NCI-H187 (cell line): ENCODE data around the gene PPP1R15B.
"Not testable (repeated sequence)": the region's sequence is repeated elsewhere in the genome, so short reads cannot be mapped to it uniquely, and the experiment has no call there.

Experiments used
- DNase-seq, 2 experiments: peaks; one replicate each; lab custom pipeline; 2025; lab: John Stamatoyannopoulos, UW

Gene PPP1R15B

GRCh38 chr1:204443871-204444581 lies 32.4 kb upstream of the PPP1R15B start:
- no peak for DNase-seq

DNA sequence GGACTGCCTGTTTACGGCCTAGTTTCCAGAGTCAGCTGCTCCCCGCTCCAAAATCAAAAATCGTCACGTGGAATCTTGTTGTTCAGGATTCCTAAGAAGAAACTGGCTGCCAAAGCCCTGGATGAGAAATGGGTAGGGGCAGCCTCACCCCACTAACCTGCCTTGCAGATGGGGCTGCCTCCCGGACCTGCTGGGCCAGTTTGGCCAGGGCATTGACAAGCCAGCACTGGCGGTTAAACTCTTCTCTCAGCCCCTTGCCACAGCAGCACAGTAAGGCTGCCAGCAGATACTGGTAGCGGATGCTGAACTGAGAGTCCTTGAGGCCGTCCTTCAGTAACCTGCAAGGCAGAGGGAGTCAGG lies 31.6 kb upstream of the PPP1R15B start:
- DNase-seq: no peak

DNA sequence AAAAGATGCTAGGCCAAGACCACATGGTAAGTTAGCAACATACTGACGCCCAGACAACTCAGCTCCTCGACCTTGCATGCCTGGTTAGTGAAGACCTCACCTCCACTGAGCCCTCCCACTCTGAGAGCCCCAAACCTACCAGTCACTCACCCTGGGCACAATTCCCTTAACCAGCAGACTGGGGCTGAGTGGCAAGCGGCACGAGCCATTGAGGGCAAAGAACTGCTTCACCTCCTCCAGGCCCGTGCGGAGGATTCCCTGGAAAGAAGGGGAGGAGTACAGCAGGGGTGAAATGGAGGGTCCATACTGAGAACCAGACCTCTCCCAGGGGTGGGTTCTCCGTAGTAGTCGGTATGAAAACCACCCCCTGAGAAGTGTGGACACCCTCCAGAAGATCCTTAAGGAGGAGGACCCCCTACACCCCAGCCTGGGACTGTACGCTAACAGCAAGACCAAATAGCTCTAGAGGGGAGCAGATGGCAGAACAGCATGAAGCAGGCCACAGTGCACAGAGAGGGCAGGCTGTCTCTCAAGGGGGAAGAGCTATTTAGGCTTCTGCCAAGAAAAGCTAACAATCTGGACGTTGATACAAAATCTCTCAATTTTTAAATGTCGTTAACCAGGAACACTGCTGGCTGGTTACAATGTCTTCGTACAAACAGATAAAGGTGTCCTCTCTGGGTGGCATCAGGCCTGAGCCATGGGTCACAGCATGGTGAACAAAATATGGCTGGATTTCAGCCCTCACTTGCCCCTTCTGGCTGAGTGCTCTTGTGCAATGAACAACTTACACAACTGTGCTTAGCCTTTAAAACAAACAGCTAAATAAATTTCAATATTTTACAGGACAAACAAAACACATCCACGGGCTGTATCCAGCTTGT lies 31.0 kb upstream of the PPP1R15B start:
- DNase-seq: no peak

GRCh38 chr1:204441558-204441957 lies 29.9 kb upstream of the PPP1R15B start:
- DNase-seq: no peak

DNA sequence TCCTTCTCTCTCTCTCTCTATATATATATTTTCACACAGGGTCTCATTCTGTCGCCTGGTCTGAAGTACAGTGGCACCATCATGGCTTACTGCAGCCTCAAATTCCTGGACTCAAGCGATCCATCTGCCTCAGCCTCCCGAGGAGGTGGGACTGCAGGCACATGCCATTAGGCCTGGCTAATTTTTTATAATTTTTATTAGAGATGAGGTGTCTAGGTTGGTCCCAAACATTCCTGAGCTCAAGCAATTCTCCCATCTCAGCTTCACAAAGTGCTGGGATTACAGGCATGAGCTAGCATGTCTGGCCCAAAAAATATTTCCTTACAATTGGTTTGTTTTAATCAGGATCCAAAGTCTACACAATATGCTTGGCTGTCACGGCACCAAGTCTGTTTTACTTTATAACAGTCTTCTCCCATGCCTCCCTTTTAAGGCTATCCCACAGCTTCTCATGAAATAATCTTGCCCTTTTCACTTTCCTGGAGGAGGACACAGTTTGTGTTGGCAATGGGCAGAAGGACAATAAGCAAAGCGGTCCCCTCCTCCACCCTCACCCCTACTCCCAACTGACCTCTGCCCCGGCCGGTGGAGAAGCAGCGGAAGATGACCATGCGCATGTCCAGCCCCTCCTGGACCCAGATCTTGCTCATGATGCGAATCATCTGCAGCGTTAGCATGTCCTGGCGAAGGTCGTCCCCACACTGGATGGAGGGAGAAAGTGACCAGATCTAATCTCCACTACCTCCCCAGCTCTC lies 28.2 kb upstream of the PPP1R15B start:
- no peak for DNase-seq

DNA sequence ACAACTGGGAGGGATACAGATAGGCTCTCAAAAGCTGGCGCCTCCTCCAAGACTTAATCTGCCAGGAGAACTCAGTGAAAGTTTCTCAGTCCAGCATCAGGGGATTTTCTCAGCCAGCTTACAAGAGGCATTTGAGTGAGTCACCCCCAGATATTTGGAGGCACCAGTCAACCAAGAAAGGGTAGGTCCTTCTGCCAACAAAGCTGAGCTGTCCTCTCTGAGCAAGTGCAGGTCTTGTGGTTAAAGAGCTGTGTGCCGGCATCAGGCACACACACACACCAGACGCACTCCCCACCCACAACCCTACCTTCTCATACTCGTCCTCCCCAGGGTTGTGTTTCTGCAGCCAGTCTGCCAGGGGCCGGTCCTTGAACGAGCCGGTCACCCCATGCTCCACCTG lies 27.0 kb upstream of the PPP1R15B start:
- DNase-seq: no peak

- DNase-seq: no peak
Observed at GRCh38 chr1:204437796-204438570, 26.4 kb upstream of the PPP1R15B start.

GRCh38 chr1:204435872-204436271 lies 24.3 kb upstream of the PPP1R15B start:
- no peak for DNase-seq

DNA sequence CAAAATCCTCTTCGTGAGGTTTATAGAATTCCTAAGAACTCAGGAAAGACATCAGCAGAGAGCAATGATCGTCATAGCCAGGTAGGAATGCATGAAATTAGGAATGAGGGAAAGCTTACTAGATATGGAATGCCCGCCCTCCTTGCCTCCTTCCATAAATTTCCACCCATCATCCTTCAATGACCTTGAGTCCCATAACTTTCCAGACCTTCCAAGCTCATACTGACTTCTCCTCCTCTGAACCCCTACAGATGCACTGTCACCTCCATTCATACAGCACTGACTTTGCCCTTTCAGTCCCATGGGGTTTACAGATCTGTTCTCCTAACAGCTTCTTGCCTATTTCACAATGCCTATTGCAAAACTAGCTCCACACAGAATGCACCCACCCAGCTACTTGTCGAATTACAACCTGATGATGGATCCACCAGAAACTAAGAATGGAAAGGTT lies 23.8 kb upstream of the PPP1R15B start:
- no peak for DNase-seq

GRCh38 chr1:204434116-204434755 lies 22.6 kb upstream of the PPP1R15B start:
- no peak for DNase-seq

DNA sequence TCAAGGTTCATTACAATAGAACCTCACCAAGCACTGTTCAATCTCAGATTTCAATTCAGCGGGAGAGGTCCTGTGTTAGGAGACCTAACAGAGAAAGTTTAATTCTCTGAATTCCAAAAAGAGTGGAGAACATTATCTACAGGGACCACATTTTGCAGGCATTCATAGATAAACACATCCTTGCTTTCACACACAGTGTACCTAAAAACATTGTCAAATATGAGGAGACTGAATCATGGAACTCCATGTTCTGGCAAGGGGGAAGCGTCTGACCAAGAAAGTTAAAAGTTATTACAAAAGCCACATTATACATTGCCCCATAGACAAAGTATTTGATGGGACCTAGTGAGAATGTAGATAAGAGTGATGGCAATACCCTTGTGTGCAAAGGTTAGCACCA lies 21.1 kb upstream of the PPP1R15B start:
- no peak for DNase-seq

DNA sequence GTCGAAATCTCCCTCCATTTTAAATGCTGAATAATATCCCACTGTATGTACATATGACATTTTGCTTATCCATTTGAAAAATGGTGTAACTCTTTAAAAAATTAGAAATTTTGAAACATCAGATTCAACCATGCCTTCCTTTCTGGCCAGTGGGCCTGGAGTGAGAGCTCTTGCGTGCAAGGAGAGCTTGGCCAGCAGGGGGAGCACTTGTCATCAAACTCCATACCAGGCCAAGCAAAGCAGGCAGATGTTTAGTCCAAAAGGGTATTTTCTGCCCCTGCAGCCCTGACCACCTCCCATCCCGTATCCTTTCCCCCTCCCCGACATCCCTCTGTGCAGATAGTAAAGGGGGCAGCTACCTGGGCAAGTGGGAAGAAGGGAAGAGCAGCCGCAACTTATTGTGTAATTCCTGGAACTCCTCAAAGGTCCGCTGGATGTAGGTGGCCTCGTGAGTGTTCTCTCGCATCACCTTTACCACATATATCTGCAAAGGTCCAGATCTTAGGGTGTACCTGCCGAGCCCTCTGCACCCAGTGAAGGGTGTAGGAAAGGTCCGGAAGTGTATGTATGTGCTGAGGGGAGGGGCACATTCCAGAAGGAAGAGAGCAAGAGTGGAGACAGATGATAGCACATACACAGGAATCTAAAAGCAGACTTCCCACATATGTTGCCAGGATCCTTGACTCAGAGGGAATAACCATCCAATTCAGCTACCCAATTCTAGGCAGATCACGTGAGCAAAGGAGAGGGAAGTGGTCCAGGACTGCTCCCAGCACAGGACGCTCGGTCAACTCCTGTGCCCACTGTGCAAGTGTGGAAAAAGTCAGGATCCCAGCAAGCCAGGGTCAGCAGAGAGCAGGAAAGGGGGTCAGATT lies 19.9 kb upstream of the PPP1R15B start:
- DNase-seq: peak in 1 of 2 experiments; percentile 82

DNA sequence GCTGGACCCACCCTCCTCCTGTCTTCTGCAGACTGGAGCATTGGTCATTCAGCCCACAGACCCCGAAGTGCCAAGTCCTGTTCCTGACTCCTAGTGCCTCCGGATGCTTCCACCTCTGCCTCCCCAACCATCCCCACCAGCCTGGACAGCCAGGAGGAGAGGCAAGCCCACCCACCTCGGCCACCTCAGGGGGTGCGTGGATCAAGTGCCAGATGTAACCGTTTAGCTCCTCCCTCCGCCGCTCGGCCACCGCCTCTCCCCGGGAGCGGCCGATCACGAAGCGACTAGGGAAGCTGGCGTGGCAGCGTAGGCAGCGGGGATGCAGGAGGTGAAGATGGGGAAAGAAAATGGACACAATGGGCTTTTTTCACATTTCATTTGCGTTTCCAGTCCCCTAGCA lies 18.1 kb upstream of the PPP1R15B start:
- no peak for DNase-seq

DNA sequence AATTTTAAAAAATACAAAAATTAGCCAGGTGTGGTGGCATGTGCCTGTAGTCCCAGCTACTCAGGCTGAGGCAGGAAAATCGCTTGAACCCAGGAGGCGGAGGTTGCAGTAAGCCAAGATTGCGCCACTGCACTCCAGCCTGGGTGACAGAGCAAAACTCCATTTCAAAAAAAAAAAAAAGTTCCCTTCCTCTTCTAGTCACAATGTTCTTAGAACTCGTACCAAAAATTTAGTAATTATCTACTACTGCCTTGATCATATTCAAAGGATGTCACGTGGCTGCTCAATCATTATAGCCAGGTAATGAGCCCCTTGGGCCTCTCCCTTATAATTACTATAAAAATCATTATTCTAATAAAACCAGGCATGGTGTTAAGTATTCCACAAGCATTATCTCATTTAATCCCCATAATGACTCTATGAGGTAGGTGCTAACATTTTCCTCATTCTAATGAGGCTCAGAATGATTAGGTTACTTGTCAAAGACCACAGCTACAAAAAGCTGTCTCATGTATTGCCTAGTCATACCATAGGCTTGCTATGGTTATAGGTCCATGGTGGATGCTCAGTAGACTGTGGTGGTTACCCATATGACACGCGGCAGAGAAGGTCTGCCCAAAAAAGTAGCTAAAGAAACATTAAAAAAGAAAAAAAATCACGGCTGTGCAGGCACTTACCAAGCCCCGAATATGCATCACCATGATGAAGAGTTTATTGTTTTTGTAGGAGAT lies 15.5 kb upstream of the PPP1R15B start:
- no peak for DNase-seq

DNA sequence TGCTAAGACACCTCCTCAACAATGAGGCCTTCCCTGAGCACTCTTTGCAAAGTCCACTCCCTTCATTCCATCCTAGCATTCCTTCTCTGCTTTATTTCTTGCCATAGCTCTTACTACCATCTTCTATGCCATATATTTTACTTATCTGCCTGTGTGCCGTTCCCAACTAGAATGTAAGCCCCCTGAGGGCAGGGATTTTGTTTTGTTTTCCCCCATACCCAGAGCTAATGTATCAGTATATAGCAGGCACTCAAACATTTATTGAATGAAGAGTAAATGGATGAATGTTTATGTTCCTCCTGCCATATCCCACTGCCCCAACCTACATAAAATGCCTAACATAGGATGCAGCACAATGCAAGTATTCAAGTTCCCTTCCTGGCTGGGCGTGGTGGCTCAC lies 14.9 kb upstream of the PPP1R15B start:
- no peak for DNase-seq

GRCh38 chr1:204426035-204426436 lies 14.4 kb upstream of the PPP1R15B start:
- DNase-seq: no peak

- DNase-seq: no peak
Observed at GRCh38 chr1:204424621-204425020, 13.0 kb upstream of the PPP1R15B start.

DNA sequence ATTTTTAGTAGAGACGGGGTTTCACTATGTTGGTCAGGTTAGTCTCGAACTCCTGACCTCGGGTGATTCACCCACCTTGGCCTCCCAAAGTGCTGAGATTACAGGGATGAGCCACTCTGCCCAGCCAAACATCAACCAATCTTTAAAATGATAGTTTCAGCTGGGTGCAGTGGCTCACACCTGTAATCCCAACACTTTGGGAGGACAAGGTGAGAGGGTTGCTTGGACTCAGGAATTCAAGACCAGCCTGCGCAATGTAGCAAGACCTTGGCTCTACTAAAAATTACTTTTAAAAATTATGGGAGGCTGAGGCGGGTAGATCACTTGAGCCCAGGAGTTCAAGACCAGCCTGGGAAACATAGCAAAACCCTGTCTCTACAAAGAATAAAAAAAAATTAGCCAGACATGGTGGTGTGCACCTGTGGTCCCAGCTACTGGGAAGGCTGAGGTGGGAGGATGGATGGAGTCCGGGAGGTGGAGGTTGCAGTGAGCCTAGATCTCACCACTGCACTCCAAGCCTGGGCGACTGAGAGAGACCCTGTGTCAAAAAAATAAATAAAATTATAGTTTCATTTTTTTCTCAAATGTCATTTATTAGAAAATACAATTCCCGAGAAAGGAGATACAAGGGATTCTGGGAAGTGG lies 10.6 kb upstream of the PPP1R15B start:
- not testable (repeated sequence) for DNase-seq

GRCh38 chr1:204421441-204421840 lies 9.8 kb upstream of the PPP1R15B start:
- DNase-seq: no peak
